Measurements from ENCODE around the gene SELENOM.
"Not testable (repeated sequence)": the region's sequence is repeated elsewhere in the genome, so short reads cannot be mapped to it uniquely, and the experiment has no call there.

The SELENOM gene

GRCh38 chr22:31105282-31105929 lies 2.0 kb downstream of the SELENOM start:
- no peak for DNase-seq (ENCODE audit: low spot score)

- DNase-seq (ENCODE audit: low spot score), result peak; percentile 94
These were observed 2.5 kb downstream of the SELENOM start for GRCh38 chr22:31104869-31105268.

- no peak for DNase-seq (ENCODE audit: low spot score)
These were observed 3.3 kb downstream of the SELENOM start for GRCh38 chr22:31103899-31104694.

GRCh38 chr22:31103111-31103510 lies 4.3 kb downstream of the SELENOM start:
- DNase-seq (ENCODE audit: low spot score), result no peak

- no peak for DNase-seq (ENCODE audit: low spot score)
These were observed 4.8 kb downstream of the SELENOM start for GRCh38 chr22:31102441-31103081.

- DNase-seq (ENCODE audit: low spot score), result no peak
These were observed 6.4 kb downstream of the SELENOM start for GRCh38 chr22:31100762-31101525.

- no peak for DNase-seq (ENCODE audit: low spot score)
These were observed 7.3 kb downstream of the SELENOM start for GRCh38 chr22:31099841-31100761.

GRCh38 chr22:31099386-31099785 lies 8.0 kb downstream of the SELENOM start:
- DNase-seq (ENCODE audit: low spot score), result no peak

GRCh38 chr22:31098632-31099110 lies 8.7 kb downstream of the SELENOM start:
- DNase-seq (ENCODE audit: low spot score), result peak; percentile 93

GRCh38 chr22:31097941-31098631 lies 9.3 kb downstream of the SELENOM start:
- no peak for DNase-seq (ENCODE audit: low spot score)

- DNase-seq (ENCODE audit: low spot score), result not testable (repeated sequence)
These were observed 9.8 kb downstream of the SELENOM start for GRCh38 chr22:31097539-31097938.

- no peak for DNase-seq (ENCODE audit: low spot score)
These were observed 10.6 kb downstream of the SELENOM start for GRCh38 chr22:31096657-31097279.

GRCh38 chr22:31095637-31096249 lies 11.6 kb downstream of the SELENOM start:
- DNase-seq (ENCODE audit: low spot score), result no peak

- no peak for DNase-seq (ENCODE audit: low spot score)
These were observed 12.6 kb downstream of the SELENOM start for GRCh38 chr22:31094741-31095140.

- DNase-seq (ENCODE audit: low spot score), result no peak
These were observed 13.3 kb downstream of the SELENOM start for GRCh38 chr22:31094021-31094551.

GRCh38 chr22:31093086-31093850 lies 14.1 kb downstream of the SELENOM start:
- no peak for DNase-seq (ENCODE audit: low spot score)

GRCh38 chr22:31092161-31092560 lies 15.2 kb downstream of the SELENOM start:
- DNase-seq (ENCODE audit: low spot score), result no peak

All from iPS-NIHi11 (cell line).